HG03457 (cell line): ENCODE results near the gene LRRC66.

Source experiments
- ATAC-seq: cut with Tn5 transposase; IDR thresholded peaks from one replicate; pipeline ENCODE4 v1.9.1; 2021; ENCODE audit warnings: moderate number of reproducible peaks; ENCODE audit not compliant: unreplicated experiment

LRRC66 gene

GRCh38 chr4:52012651-52013050 is 7.5 kb downstream of the LRRC66 start:
- ATAC-seq = no peak

- ATAC-seq = no peak
Measured at GRCh38 chr4:52010986-52011385, 9.2 kb downstream of the LRRC66 start.

DNA sequence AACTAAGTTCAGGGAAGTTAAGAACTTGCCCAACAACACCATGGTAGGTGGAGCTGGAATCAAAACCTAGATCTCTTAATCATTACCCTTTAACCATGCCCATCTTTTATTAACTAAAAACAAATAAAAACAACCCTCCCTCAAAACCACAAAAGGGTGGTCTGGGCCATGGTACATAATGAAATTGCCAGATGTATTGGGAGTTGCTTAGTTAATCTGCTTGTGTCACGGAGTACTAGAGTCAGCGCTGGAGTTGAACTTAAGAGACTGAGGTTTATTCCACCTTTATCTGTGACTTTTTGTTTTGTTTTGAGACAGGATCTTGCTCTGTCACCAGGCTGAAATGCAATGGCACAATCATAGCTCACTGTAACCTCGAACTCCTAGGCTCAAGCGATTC is 13.3 kb downstream of the LRRC66 start:
- no peak for ATAC-seq

DNA sequence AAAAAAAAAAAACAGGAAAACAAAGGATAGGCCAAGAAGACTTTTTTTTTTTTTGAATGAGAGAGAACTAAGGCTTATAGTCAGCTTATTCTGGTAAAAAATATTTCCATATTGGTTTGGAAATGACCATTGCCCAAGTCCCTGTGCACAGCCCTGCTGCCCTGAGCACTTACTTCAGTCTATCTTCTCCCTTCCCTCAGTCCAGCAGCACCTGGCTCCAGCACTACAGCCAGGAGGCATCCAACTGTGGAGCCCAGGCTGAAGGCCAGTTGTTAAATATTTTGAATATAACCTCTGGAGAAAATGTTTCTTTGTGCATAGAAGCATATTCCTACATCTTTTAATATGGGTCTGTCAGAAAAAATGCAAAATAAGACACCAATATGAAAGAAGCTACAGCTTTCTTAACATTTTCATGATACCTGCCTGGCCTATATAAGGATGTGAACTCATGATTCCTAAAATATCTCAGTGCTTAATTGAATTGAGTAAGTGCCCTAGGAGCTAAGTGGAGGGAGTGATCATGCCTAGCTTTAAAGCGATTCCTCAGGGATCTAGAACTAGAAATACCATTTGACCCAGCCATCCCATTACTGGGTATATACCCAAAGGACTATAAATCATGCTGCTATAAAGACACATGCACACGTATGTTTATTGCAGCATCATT is 14.4 kb downstream of the LRRC66 start:
- ATAC-seq = no peak

DNA sequence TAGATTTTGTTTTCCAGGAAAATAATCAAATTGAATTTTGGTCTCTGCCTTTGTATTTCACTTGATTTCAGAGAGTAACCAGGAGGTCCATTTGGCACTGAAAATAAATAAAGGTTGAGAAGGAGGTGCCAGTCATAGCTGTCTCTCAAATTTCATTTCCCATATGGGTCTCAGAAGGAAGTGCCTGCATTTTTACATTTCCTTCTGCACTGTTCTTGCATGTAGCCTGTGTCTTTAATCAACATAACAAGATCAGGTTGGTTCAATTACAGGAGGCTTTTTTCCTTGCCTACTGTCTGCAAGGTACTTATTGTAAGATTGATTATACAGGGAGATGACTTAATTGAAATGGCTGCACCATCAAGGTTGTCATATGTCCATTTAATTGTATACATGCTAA is 15.7 kb downstream of the LRRC66 start:
- no peak for ATAC-seq

DNA sequence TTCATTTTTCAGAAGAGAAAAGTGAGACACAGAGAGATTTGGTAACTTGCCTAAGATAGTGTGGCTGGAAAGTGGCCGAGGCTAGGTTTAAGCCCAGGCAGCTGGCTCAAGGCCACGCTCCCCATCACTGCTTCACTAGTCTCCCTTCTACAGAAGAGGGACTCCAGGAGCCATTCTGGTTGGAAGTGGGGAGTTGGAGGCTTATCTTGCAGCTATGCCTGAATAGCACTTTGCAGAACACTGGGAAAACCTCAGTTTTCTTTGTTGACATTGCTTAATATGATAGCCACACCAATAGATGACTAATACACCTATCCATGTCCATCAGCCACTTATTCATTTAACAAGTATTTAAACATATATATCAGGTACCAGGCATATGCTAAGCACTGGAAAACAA is 18.5 kb downstream of the LRRC66 start:
- ATAC-seq = no peak

- ATAC-seq = no peak
Measured at GRCh38 chr4:51999250-51999649, 20.9 kb downstream of the LRRC66 start.

- ATAC-seq = no peak
Measured at GRCh38 chr4:51998837-51999236, 21.3 kb downstream of the LRRC66 start.

DNA sequence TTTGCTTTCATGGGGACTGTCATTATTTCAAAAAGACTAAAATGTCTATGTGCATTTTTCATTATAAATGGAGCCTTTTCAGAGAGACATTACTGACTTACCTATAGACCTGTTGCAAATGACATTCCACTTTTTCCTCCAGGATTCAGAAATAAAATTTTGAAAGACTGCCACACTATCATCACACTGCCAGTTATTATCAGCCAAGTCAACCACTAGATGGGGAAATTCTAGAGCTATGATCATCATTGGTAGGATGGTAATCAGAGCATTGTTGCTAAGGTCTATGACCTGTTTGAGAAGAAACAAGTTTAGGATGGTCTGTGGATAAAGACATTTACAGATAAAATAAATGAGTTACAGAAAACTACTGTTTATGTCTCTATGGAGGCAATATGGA is 22.5 kb downstream of the LRRC66 start:
- no peak for ATAC-seq

DNA sequence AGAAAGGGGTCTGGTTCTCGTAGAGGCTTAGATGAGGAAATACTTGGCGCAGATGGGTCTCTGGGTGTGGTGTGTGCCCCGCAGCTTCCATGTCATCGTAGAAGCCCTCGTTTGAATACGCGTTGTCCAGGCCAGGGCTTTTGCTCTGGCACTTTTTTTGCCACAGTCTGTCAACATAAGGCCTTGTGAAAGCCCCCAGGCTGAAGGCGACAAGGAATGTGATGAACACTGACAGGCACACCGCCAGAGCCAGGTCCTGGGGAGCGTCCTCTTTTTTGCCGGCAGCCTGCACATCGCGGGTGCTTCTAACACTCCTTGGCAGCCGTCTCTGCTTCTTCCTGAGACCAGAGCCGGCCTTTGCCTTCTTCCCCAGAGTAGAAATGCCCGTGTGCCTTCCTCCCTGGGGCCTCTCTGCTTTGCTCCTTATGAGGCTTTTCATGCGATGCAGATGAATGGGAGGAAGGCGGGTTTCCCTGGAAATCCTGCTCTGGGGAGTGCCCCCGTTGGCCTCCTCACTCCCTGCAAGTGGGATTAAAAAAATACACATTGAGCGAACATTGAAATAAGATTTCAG is 24.4 kb downstream of the LRRC66 start:
- no peak for ATAC-seq

GRCh38 chr4:51965862-51966261 is 54.3 kb downstream of the LRRC66 start:
- ATAC-seq = no peak

- no peak for ATAC-seq
Measured at GRCh38 chr4:51963841-51964517, 56.2 kb downstream of the LRRC66 start.

- no peak for ATAC-seq
Measured at GRCh38 chr4:51960486-51960885, 59.7 kb downstream of the LRRC66 start.

- ATAC-seq = no peak
Measured at GRCh38 chr4:51958199-51958968, 61.8 kb downstream of the LRRC66 start.
